ENCODE results near the gene CIAO2A.

CIAO2A gene

DNA sequence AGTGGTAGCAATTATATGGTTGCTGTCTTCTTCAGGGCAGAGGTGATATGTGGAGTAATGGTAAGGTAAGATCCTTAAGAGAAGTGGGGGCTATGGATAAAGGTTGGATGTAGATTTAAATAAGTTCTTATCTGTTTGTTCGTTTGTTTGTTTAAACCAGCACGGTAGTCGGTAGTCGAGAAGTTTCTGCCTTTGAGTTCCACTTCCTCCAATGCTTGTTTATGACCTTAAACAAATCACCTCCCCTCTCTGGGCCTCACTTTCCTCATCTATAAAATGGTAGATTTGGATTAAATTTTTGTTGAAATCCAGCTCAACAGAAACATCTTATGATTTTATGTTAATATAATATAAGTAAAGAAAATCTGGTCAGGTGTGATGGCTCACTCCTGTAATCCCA is 59.1 kb downstream of the CIAO2A start:
- no peak overlapping the region for H3K4me3 ChIP-seq (ENCODE audit: low read depth, low read length)
- TF ChIP-seq POLR2A (IDR thresholded peaks at IDR 0.05; ENCODE audit: extremely low read depth, insufficient read length) = no peak
- TF ChIP-seq, protein P1, sequence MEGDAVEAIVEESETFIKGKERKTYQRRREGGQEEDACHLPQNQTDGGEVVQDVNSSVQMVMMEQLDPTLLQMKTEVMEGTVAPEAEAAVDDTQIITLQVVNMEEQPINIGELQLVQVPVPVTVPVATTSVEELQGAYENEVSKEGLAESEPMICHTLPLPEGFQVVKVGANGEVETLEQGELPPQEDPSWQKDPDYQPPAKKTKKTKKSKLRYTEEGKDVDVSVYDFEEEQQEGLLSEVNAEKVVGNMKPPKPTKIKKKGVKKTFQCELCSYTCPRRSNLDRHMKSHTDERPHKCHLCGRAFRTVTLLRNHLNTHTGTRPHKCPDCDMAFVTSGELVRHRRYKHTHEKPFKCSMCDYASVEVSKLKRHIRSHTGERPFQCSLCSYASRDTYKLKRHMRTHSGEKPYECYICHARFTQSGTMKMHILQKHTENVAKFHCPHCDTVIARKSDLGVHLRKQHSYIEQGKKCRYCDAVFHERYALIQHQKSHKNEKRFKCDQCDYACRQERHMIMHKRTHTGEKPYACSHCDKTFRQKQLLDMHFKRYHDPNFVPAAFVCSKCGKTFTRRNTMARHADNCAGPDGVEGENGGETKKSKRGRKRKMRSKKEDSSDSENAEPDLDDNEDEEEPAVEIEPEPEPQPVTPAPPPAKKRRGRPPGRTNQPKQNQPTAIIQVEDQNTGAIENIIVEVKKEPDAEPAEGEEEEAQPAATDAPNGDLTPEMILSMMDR (IDR thresholded peaks at IDR 0.05; ENCODE audit: low read depth, low read length) = no peak
- TF ChIP-seq MYC (IDR thresholded peaks at IDR 0.05; ENCODE audit: low read depth, low read length) = no peak
- no peak for TF ChIP-seq MAX (IDR thresholded peaks at IDR 0.05; ENCODE audit: low read depth, low read length)
- no peak for DNase-seq (ENCODE audit: low read depth)

- no peak overlapping the region for H3K4me3 ChIP-seq (ENCODE audit: low read depth, low read length)
- TF ChIP-seq MYC (IDR thresholded peaks at IDR 0.05; ENCODE audit: low read depth, low read length) = no peak
- TF ChIP-seq, protein P1 (IDR thresholded peaks at IDR 0.05; ENCODE audit: low read depth, low read length) = no peak
- TF ChIP-seq POLR2A (IDR thresholded peaks at IDR 0.05; ENCODE audit: extremely low read depth, insufficient read length) = no peak
- no peak for TF ChIP-seq MAX (IDR thresholded peaks at IDR 0.05; ENCODE audit: low read depth, low read length)
Measured at GRCh38 chr15:64032329-64032728, 61.3 kb downstream of the CIAO2A start.

DNA sequence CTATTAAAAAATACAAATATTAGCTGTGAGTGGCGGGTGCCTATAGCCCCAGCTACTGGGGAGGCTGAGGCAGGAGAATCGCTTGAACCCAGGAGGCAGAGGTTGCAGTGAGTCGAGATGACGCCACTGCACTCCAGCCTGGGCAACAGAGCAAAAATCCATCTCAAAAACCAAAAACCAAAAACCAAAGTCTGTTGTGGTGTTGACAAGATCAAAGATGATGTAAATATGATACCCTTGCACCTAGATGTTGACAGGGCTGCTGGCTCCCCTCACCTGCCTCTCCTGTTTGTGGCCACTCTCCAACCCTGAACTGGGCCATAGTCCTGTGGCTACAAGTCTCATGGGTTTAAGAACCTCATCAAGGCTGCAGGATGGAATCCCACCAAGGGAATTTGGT is 63.5 kb downstream of the CIAO2A start:
- H3K4me3 ChIP-seq (ENCODE audit: low read depth, low read length) = no peak overlapping the region
- TF ChIP-seq, protein P1 (IDR thresholded peaks at IDR 0.05; ENCODE audit: low read depth, low read length) = no peak
- TF ChIP-seq MYC (IDR thresholded peaks at IDR 0.05; ENCODE audit: low read depth, low read length) (no peak), MAX (IDR thresholded peaks at IDR 0.05; ENCODE audit: low read depth, low read length) (no peak), POLR2A (IDR thresholded peaks at IDR 0.05; ENCODE audit: extremely low read depth, insufficient read length) (no peak)
- no peak for DNase-seq (ENCODE audit: low read depth)

More at GRCh38 chr15:64032329-64032728, 61.3 kb downstream of the CIAO2A start:
- no peak for DNase-seq (ENCODE audit: low read depth)

- DNase-seq (ENCODE audit: low read depth) = no peak
- TF ChIP-seq MYC (IDR thresholded peaks at IDR 0.05; ENCODE audit: low read depth, low read length) (no peak), POLR2A (IDR thresholded peaks at IDR 0.05; ENCODE audit: extremely low read depth, insufficient read length) (no peak)
- TF ChIP-seq, protein P1 (IDR thresholded peaks at IDR 0.05; ENCODE audit: low read depth, low read length) = no peak
- H3K4me3 ChIP-seq (ENCODE audit: low read depth, low read length) = no peak overlapping the region
Measured at GRCh38 chr15:64029633-64030032, 64.0 kb downstream of the CIAO2A start.

DNA sequence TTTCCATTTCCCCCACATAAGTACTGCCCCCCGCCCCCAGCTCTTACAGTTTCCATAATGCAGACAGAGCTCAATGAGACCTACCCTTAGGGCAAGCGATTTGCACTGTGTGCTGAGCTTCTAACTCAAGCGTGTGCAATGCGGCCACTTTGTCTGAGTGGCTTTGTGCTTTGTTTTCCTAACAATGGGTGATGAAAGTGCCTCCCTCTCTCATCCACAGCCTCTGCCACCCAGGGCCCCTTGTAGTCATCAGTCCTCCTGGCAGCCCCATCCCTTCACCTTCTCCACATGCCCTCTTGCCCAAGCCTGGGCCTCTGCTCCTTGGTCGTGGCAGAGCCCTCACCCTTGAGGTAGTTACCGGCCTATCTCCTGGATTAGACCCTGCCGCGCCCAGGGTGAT is 64.5 kb downstream of the CIAO2A start:
- no peak for DNase-seq (ENCODE audit: low read depth)
- TF ChIP-seq MAX (IDR thresholded peaks at IDR 0.05; ENCODE audit: low read depth, low read length) (no peak), MYC (IDR thresholded peaks at IDR 0.05; ENCODE audit: low read depth, low read length) (no peak), POLR2A (IDR thresholded peaks at IDR 0.05; ENCODE audit: extremely low read depth, insufficient read length) (no peak)
- TF ChIP-seq, protein P1 (IDR thresholded peaks at IDR 0.05; ENCODE audit: low read depth, low read length) = no peak
- H3K4me3 ChIP-seq (ENCODE audit: low read depth, low read length) = no peak overlapping the region

DNA sequence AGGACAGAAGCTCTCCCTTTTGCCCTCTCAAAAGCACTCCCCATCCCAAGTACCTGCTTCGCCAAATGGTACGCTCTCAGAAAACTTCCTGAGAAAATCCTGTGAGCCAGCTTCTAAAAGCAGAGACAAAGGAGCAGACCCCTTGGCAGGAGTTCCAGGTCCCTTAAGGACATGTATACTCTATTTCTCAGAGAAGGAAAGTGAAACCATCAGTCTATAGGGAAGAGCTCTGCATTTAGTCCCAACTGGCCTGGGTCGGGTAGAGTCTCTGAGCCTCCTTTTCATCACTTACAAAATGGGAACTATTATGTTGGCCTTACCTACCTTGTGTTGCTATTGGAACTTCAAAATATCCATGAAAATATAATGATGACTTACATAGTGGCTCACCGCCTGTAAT is 67.0 kb downstream of the CIAO2A start:
- no peak for DNase-seq (ENCODE audit: low read depth)
- no peak overlapping the region for H3K4me3 ChIP-seq (ENCODE audit: low read depth, low read length)
- TF ChIP-seq MYC (IDR thresholded peaks at IDR 0.05; ENCODE audit: low read depth, low read length) (no peak), POLR2A (IDR thresholded peaks at IDR 0.05; ENCODE audit: extremely low read depth, insufficient read length) (no peak), MAX (IDR thresholded peaks at IDR 0.05; ENCODE audit: low read depth, low read length) (no peak)
- TF ChIP-seq, protein P1 (IDR thresholded peaks at IDR 0.05; ENCODE audit: low read depth, low read length) = no peak
